ENCODE measurements around the gene LHX6. TPM values are rescaled to one million over a fixed set of nuclear protein-coding genes. Genes with fewer than 3 reads are reported as not detected.

LHX6 gene
- total and polyA plus RNA-seq, 2 of the 4 experiments (the other 2 are of a cell fraction): under 0.01 to 0.05 TPM

DNA sequence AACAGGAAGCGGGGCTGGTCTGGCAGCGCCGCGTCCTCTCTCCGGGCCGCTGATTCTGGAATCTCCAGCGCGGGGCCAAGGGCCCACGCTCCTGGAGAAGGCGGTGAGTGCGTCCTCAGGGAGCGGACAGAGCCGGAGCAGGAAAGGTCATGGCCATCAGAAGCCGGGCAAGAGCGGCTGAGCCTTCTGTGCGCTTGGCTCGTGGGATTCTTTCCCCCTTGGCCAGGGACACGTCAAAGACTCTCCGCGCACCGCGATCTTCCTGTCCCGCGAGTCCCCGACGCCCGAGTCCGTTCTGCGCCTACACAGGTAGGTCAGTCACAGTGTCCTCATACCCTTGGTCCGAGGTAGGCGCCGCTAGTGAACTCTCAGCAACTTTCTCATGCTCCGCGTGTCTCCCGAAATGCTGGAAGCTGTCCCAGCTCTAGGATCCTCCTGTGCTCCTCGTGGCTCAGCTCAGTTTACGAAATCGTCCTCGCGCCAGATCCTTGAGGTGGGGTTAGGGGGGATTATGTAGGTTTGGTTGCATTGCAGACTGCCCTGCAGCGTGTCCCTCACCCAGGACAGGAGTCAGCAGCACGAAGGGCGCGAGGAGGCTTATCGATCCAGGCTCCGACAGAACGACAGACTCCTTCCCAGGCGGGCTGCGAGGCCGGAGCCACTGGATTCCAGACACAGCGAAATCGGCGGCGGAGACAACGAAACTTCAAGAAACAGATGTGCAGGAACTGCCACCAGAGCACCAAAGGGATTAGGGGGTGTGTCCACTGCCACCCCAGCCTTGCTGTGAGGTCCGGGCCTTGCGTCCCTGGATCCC, 8.7 kb downstream of the LHX6 start:
- 9% methylated on average over 40 of the region's 57 CpGs; no CpG with 5 or more reads in 1 of the 2 experiments for WGBS, 2 experiments (ENCODE audit: extremely low coverage in 2 of 2, insufficient read length in 1 of 2)
- H2AK9ac ChIP-seq (replicated peaks; ENCODE audit: low read depth, low read length, poor library complexity): no peak overlapping the region
- CTCF ChIA-PET: interaction anchor here (0.7 kb wide), 1 partner anchor 131 kb away, joined by 3 read pairs; no protein-coding TSS in a partner anchor
- no peak overlapping the region for H3K14ac ChIP-seq (replicated peaks; ENCODE audit: low read depth, low read length)
- DNase-seq (no peak), ATAC-seq (ENCODE audit: low read depth) (no peak)
- H3K79me1 ChIP-seq (ENCODE audit: low read depth in 1 of 2, low read length in 2 of 2): no peaks in the 10 kb centered on the region
- no TSS peak for BruUV-seq (replicated peaks)
- no peak for TF ChIP-seq CTCF (conservative IDR thresholded peaks at IDR 0.05; ENCODE audit: low read depth, low read length)
- no peak for TF ChIP-seq RAD21 (IDR thresholded peaks at IDR 0.05; ENCODE audit: low read length)
- TF ChIP-seq RCOR1 (IDR thresholded peaks at IDR 0.05; ENCODE audit: insufficient replicate concordance, low read length): no peak
- TF ChIP-seq ELK1 (IDR thresholded peaks at IDR 0.05; ENCODE audit: borderline replicate concordance, low read depth, low read length): no peak
- TF ChIP-seq MXI1 (IDR thresholded peaks at IDR 0.05; ENCODE audit: borderline replicate concordance, low read depth, low read length): no peak
- TF ChIP-seq, protein P1, sequence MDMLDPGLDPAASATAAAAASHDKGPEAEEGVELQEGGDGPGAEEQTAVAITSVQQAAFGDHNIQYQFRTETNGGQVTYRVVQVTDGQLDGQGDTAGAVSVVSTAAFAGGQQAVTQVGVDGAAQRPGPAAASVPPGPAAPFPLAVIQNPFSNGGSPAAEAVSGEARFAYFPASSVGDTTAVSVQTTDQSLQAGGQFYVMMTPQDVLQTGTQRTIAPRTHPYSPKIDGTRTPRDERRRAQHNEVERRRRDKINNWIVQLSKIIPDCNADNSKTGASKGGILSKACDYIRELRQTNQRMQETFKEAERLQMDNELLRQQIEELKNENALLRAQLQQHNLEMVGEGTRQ (IDR thresholded peaks at IDR 0.05; ENCODE audit: low read depth, low read length): no peak
- no peak for TF ChIP-seq POLR2A (IDR thresholded peaks at IDR 0.05; ENCODE audit: low read depth, low read length)
- no peak for TF ChIP-seq MAZ (IDR thresholded peaks at IDR 0.05; ENCODE audit: borderline replicate concordance, low read depth, low read length)
- TF ChIP-seq RFX5 (IDR thresholded peaks at IDR 0.05; ENCODE audit: low read depth, low read length): no peak
- TF ChIP-seq FOS (IDR thresholded peaks at IDR 0.05; ENCODE audit: low read depth, low read length): no peak
- no peak for TF ChIP-seq CHD1 (IDR thresholded peaks at IDR 0.05; ENCODE audit: low read depth, low read length)
- TF ChIP-seq NFE2L2 (IDR thresholded peaks at IDR 0.05; ENCODE audit: low read depth, low read length): no peak
- no peak for TF ChIP-seq CEBPB (IDR thresholded peaks at IDR 0.05; ENCODE audit: low read depth, low read length)
- H4K91ac ChIP-seq (ENCODE audit: insufficient read depth, low read depth, low read length): no peak overlapping the region
- H3K27ac ChIP-seq (ENCODE audit: insufficient read depth, low read length): no peak overlapping the region
- H3K9me3 ChIP-seq (ENCODE audit: control insufficient read depth, insufficient read depth, low read length): peaks cover 11% of the 10 kb centered on the region
- no peak overlapping the region for H4K8ac ChIP-seq (ENCODE audit: low read depth in 2 of 2, low read length in 2 of 2)
- H2AK5ac ChIP-seq (ENCODE audit: low read depth, low read length): no peak overlapping the region
- peaks cover 98% of the 10 kb centered on the region for H3K27me3 ChIP-seq (ENCODE audit: control insufficient read depth, insufficient read depth, low read length)
- peaks cover 10% of the 10 kb centered on the region; the same call in 1 of the 2 replicates for H4K20me1 ChIP-seq (ENCODE audit: insufficient read depth, low read length)
- H3K36me3 ChIP-seq (ENCODE audit: control insufficient read depth, insufficient read depth, low read length): no peaks in the 10 kb centered on the region
- H3K4me1 ChIP-seq (ENCODE audit: control insufficient read depth, insufficient read depth, low read length): peaks cover 2% of the 10 kb centered on the region; the same call in 1 of the 2 replicates
- no peak overlapping the region for H3K9ac ChIP-seq (ENCODE audit: low read depth, low read length)
- no peak overlapping the region; the same call in 1 of the 2 replicates for H3K4me2 ChIP-seq (ENCODE audit: low read depth, low read length)
- H3K56ac ChIP-seq (ENCODE audit: extremely low read depth, insufficient read depth, low read length): no peak overlapping the region
- in situ Hi-C loops (cut with MboI; ENCODE audit: low sequenced_read_pairs): no loop called here
- H2BK5ac ChIP-seq (ENCODE audit: low read depth, low read length, poor library complexity, severe bottlenecking): no peak overlapping the region
- no peak overlapping the region for H3K4ac ChIP-seq (ENCODE audit: low read depth, low read length)
- H2AFZ ChIP-seq (replicated peaks; ENCODE audit: low read length, poor library complexity): peak overlapping the region; percentile 47
- dilution Hi-C loops (cut with HindIII; ENCODE audit: low sequenced_read_pairs, unreplicated experiment): no loop called here
- no peak overlapping the region for H3K4me3 ChIP-seq (ENCODE audit: insufficient read depth, low read depth, low read length)
- no peak overlapping the region for H3K23ac ChIP-seq (ENCODE audit: low read depth, low read length)
- no peak overlapping the region for H4K5ac ChIP-seq (ENCODE audit: low read depth, low read length)
- intact Hi-C loops (cut with micrococcal nuclease): no loop called here
- H2BK20ac ChIP-seq (ENCODE audit: low read depth, low read length): no peak overlapping the region
- no peak overlapping the region for H2BK120ac ChIP-seq (ENCODE audit: low read depth, low read length)
- 0 out of 2 replicates have a peak, but pooled peaks cover 4% of the 10 kb centered on the region for H3K9me1 ChIP-seq (ENCODE audit: insufficient read depth, low read length)
- H2BK15ac ChIP-seq (ENCODE audit: low read depth, low read length): no peak overlapping the region
- no peak overlapping the region for H3K18ac ChIP-seq (ENCODE audit: low read depth, low read length)
- POLR2A ChIA-PET (ENCODE audit: unreplicated experiment): no interaction called here
